Activated naive CD8-positive, alpha-beta T cell treated with anti-CD3 and anti-CD28 coated beads, Interleukin-2, amount 10 ng/mL, durations not matched to agents 7 days and 5 days (primary cell): ENCODE results near the gene NFATC3. TPM values are rescaled to one million over a fixed set of nuclear protein-coding genes. Genes with fewer than 3 reads are reported as not detected.
A peak's percentile ranks its signal among the peaks of the same experiment; 100 is the strongest.
"Not testable (repeated sequence)": the region's sequence is repeated elsewhere in the genome, so short reads cannot be mapped to it uniquely, and the experiment has no call there.

Experiments used
- ATAC-seq: fragments of 150-1000 bp; cut with Tn5 transposase; one replicate; pipeline ENCODE4 v1.10.0; 2021; ENCODE audit warnings: low read depth, moderate library complexity
- POLR2A ChIA-PET: fragments of 350-600 bp; sonication (Branson Sonifier 250); formaldehyde crosslinking; loops from one replicate; lab custom pipeline; 2021; ENCODE audit warnings: antibody characterized with exemption; lab: Charles Lee
- DNase-seq: peaks from one replicate; pipeline ENCODE4 v3.0.0; 2021
- H3K27ac Mint-ChIP-seq: one replicate; pipeline ENCODE4 v1.8.0; 2022; ENCODE audit warnings: mild to moderate bottlenecking, mixed read lengths
- H3K27me3 Mint-ChIP-seq: one replicate; pipeline ENCODE4 v1.8.0; 2022; ENCODE audit warnings: mild to moderate bottlenecking, moderate library complexity, mixed read lengths
- H3K36me3 Mint-ChIP-seq: one replicate; pipeline ENCODE4 v1.8.0; 2021; ENCODE audit warnings: mild to moderate bottlenecking, mixed read lengths
- H3K4me1 Mint-ChIP-seq: one replicate; pipeline ENCODE4 v1.8.0; 2021; ENCODE audit warnings: mixed read lengths
- H3K4me3 Mint-ChIP-seq: one replicate; pipeline ENCODE4 v1.8.0; 2022; ENCODE audit warnings: mild to moderate bottlenecking, moderate library complexity, mixed read lengths
- H3K9me3 Mint-ChIP-seq: one replicate; pipeline ENCODE4 v1.8.0; 2021; ENCODE audit warnings: mixed read lengths
- total RNA-seq, 2 experiments: library from RNA; stranded (reverse); gene quantifications; one replicate each; pipeline ENCODE4 v1.2.3, GENCODE V29; 2021

The NFATC3 gene
- total RNA-seq, 2 experiments from 2014 or later: 132 to 139 TPM

- DNase-seq (no peak), ATAC-seq (no peak)
- no peaks in the 10 kb centered on the region for H3K9me3 Mint-ChIP-seq
- no peak overlapping the region for H3K27ac Mint-ChIP-seq
- H3K4me3 Mint-ChIP-seq: no peak overlapping the region
- no peaks in the 10 kb centered on the region for H3K27me3 Mint-ChIP-seq
- POLR2A ChIA-PET: no interaction called here
- H3K4me1 Mint-ChIP-seq: peaks cover 13% of the 10 kb centered on the region
- H3K36me3 Mint-ChIP-seq: peaks cover 13% of the 10 kb centered on the region
Measured at GRCh38 chr16:68149596-68149995, 64.4 kb downstream of the NFATC3 start.

DNA sequence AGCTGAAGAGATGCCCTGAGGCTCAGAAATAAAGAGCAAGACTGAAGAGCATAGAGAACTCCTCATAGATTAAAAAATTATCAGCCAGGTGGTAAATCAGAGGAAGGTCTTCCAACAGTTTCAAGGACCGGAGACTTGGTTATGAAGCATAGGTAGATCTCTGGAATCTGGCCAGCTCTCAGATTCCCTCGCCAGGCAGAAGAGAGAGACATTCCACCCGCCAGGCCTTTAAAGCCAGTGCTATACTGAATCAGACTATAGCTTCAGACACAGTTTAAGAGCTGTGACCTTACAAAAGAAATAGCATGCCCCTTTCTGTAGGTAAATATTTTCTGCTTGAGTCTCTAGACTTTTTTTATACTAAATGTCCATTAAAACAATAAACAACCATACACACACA is 70.3 kb downstream of the NFATC3 start:
- no peaks in the 10 kb centered on the region for H3K9me3 Mint-ChIP-seq
- no peak overlapping the region for H3K4me3 Mint-ChIP-seq
- no peak overlapping the region for H3K27ac Mint-ChIP-seq
- H3K27me3 Mint-ChIP-seq: no peaks in the 10 kb centered on the region
- POLR2A ChIA-PET: no interaction called here
- H3K36me3 Mint-ChIP-seq: peaks cover 10% of the 10 kb centered on the region
- H3K4me1 Mint-ChIP-seq: peaks cover 6% of the 10 kb centered on the region
- ATAC-seq: no peak
- DNase-seq: no peak

DNA sequence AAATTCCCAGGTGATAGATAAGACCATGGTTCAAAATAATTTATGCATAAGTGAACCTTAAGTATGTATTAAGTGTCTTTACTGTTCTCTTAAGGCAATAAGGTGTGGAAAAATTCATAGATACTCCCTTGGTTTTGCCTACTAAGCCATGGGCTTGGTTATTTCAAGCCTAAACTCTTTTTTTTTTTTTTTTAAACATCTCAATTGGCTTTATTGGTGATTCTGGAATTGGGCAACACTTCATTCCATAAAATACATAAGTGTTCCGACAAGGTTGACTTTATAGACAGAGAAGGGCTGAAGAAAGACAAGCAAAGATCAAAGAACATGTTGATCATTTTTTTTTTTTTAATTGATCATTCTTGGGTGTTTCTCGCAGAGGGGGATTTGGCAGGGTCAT is 77.2 kb downstream of the NFATC3 start:
- H3K4me1 Mint-ChIP-seq: no peaks in the 10 kb centered on the region
- POLR2A ChIA-PET: no interaction called here
- ATAC-seq (no peak), DNase-seq (no peak)
- H3K27me3 Mint-ChIP-seq: no peaks in the 10 kb centered on the region
- no peak overlapping the region for H3K27ac Mint-ChIP-seq
- H3K36me3 Mint-ChIP-seq: peaks cover 35% of the 10 kb centered on the region
- no peak overlapping the region for H3K4me3 Mint-ChIP-seq
- H3K9me3 Mint-ChIP-seq: peaks cover 1% of the 10 kb centered on the region

GRCh38 chr16:68163275-68163674 is 78.1 kb downstream of the NFATC3 start:
- H3K4me3 Mint-ChIP-seq, H3K27ac Mint-ChIP-seq, POLR2A ChIA-PET, ATAC-seq, H3K9me3 Mint-ChIP-seq, DNase-seq, H3K4me1 Mint-ChIP-seq, H3K27me3 Mint-ChIP-seq: not testable (repeated sequence)
- peaks cover 31% of the 10 kb centered on the region for H3K36me3 Mint-ChIP-seq

DNA sequence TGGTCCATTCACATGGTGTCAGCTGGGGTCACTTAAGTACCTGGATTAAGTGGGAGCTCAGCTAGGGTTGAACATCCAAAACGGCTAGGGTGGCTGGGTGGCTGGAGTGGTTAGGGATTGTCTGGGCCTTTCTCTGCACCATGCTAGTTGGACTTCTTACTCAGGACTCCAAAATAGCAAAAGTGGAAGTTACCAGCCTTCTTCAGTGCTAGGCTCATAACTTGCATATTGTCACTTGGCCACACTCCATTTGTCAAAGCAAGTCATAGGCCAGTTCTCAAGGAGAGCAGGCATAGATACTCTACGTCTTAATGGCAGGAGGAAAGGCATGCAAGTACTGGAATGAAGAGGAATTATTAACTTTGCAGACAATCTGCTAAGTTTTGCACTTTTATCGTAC is 81.1 kb downstream of the NFATC3 start:
- H3K9me3 Mint-ChIP-seq: peaks cover 1% of the 10 kb centered on the region
- POLR2A ChIA-PET: no interaction called here

GRCh38 chr16:68179196-68179795 is 94.1 kb downstream of the NFATC3 start:
- H3K4me3 Mint-ChIP-seq: no peak overlapping the region
- H3K4me1 Mint-ChIP-seq: peaks cover 5% of the 10 kb centered on the region
- H3K27me3 Mint-ChIP-seq: no peaks in the 10 kb centered on the region
- POLR2A ChIA-PET: no interaction called here
- no peaks in the 10 kb centered on the region for H3K9me3 Mint-ChIP-seq
- ATAC-seq (no peak), DNase-seq (no peak)
- H3K27ac Mint-ChIP-seq: no peak overlapping the region
- peaks cover 53% of the 10 kb centered on the region for H3K36me3 Mint-ChIP-seq

More for the DNA sequence above, 81.1 kb downstream of the NFATC3 start:
- DNase-seq (no peak), ATAC-seq (no peak)
- Mint-ChIP-seq H3K27ac (no peak overlapping the region), H3K4me1 (no peaks in the 10 kb centered on the region), H3K36me3 (peaks cover 25% of the 10 kb centered on the region), H3K27me3 (no peaks in the 10 kb centered on the region), H3K4me3 (no peak overlapping the region)

DNA sequence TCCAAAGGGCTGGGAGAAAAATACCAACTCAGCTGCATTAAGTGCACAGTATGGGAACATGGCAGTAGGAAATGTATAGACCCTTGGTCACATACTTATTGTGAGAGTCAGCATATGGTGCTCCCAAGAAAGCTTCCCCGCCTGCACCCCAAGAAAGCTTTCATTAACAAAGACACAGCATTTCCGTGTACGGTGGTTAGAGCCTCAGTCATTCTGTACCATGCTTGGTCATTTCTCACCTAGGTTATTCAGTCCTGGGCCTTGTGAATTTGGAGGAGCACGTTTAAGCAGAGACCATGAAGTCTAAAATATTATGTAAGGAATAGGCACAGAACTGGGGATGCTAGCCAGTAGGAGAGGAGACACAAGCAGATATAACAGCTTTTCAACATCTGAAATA is 94.7 kb downstream of the NFATC3 start:
- peaks cover 51% of the 10 kb centered on the region for H3K36me3 Mint-ChIP-seq
- no peak overlapping the region for H3K27ac Mint-ChIP-seq

GRCh38 chr16:68183046-68183445 is 97.9 kb downstream of the NFATC3 start:
- H3K27me3 Mint-ChIP-seq: no peaks in the 10 kb centered on the region
- POLR2A ChIA-PET: no interaction called here

More for the DNA sequence above, 94.7 kb downstream of the NFATC3 start:
- no peak overlapping the region for H3K4me3 Mint-ChIP-seq
- ATAC-seq: no peak
- no peaks in the 10 kb centered on the region for H3K9me3 Mint-ChIP-seq
- H3K4me1 Mint-ChIP-seq: peaks cover 5% of the 10 kb centered on the region
- no peak for DNase-seq
- H3K27me3 Mint-ChIP-seq: no peaks in the 10 kb centered on the region
- POLR2A ChIA-PET: no interaction called here

GRCh38 chr16:68186877-68187276 is 101.7 kb downstream of the NFATC3 start:
- POLR2A ChIA-PET: no interaction called here

More at GRCh38 chr16:68183046-68183445, 97.9 kb downstream of the NFATC3 start:
- ATAC-seq (no peak), DNase-seq (no peak)
- no peak overlapping the region for H3K4me3 Mint-ChIP-seq
- H3K36me3 Mint-ChIP-seq: peaks cover 55% of the 10 kb centered on the region
- H3K27ac Mint-ChIP-seq: no peak overlapping the region
- H3K4me1 Mint-ChIP-seq: peaks cover 4% of the 10 kb centered on the region
- no peaks in the 10 kb centered on the region for H3K9me3 Mint-ChIP-seq

DNA sequence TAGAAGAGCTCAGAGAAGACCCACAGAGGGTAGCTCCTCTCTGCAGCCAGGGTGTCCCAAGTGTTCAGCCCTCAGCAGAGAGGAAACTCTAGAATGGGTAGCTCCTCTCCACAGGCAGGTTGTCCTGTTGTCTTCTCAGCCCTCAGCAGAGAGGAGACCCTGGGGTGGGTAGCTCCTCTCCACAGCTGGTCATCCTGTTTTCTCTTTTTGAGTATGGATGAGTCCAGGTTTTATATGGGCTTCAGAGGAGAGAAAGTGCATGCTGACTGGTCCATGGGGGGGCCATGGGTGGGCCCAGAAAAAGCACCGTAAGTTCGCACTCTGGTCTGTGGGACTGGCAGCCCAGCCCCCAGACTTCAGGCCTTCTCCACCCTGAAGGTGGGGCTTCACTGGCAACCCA is 102.3 kb downstream of the NFATC3 start:
- no peak overlapping the region for H3K27ac Mint-ChIP-seq
- DNase-seq: no peak
- POLR2A ChIA-PET: interaction anchor here (1.2 kb wide), 1 partner anchor 15 kb away, joined by 3 read pairs; no protein-coding TSS in a partner anchor
- no peaks in the 10 kb centered on the region for H3K9me3 Mint-ChIP-seq
- no peaks in the 10 kb centered on the region for H3K27me3 Mint-ChIP-seq
- ATAC-seq: no peak
- H3K4me1 Mint-ChIP-seq: peaks cover 4% of the 10 kb centered on the region
- H3K4me3 Mint-ChIP-seq: no peak overlapping the region
- peaks cover 49% of the 10 kb centered on the region for H3K36me3 Mint-ChIP-seq

More at GRCh38 chr16:68186877-68187276, 101.7 kb downstream of the NFATC3 start:
- H3K27me3 Mint-ChIP-seq: no peaks in the 10 kb centered on the region
- DNase-seq: no peak
- no peak overlapping the region for H3K4me3 Mint-ChIP-seq
- no peak overlapping the region for H3K27ac Mint-ChIP-seq
- H3K4me1 Mint-ChIP-seq: peaks cover 4% of the 10 kb centered on the region
- ATAC-seq: no peak
- peaks cover 51% of the 10 kb centered on the region for H3K36me3 Mint-ChIP-seq
- H3K9me3 Mint-ChIP-seq: no peaks in the 10 kb centered on the region

- POLR2A ChIA-PET: interaction anchor here (1.2 kb wide), 1 partner anchor 16 kb away, joined by 3 read pairs; no protein-coding TSS in a partner anchor
- peaks cover 4% of the 10 kb centered on the region for H3K4me1 Mint-ChIP-seq
- H3K27me3 Mint-ChIP-seq: no peaks in the 10 kb centered on the region
- no peak overlapping the region for H3K27ac Mint-ChIP-seq
- peaks cover 50% of the 10 kb centered on the region for H3K36me3 Mint-ChIP-seq
- no peak for ATAC-seq
- no peak for DNase-seq
- no peaks in the 10 kb centered on the region for H3K9me3 Mint-ChIP-seq
- H3K4me3 Mint-ChIP-seq: no peak overlapping the region
Measured at GRCh38 chr16:68188170-68188569, 103.0 kb downstream of the NFATC3 start.

DNA sequence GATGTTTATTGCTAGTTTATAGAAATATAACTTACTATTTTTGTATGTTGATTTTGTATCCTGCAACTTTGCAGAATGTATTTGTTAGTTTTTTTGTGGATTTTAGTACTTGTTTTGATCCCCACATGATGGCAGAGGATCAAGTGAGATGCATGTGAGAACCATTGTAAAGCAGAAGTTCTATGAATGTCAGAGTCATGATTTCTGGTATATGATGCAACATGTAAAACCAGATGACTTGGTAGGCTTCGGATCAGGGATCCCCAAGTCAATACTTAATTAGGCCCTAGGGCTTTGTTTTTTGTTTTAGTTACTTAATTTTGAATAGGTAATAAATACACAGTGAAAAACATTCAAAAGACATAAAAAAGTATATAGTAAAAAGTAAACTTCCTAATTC is 104.9 kb downstream of the NFATC3 start:
- H3K4me1 Mint-ChIP-seq: peaks cover 4% of the 10 kb centered on the region
- peaks cover 53% of the 10 kb centered on the region for H3K36me3 Mint-ChIP-seq
- ATAC-seq (no peak), DNase-seq (no peak)
- POLR2A ChIA-PET: no interaction called here
- H3K27me3 Mint-ChIP-seq: no peaks in the 10 kb centered on the region
- H3K27ac Mint-ChIP-seq: no peak overlapping the region
- no peak overlapping the region for H3K4me3 Mint-ChIP-seq
- H3K9me3 Mint-ChIP-seq: no peaks in the 10 kb centered on the region

GRCh38 chr16:68190736-68191510 is 105.8 kb downstream of the NFATC3 start:
- Mint-ChIP-seq H3K27me3 (no peaks in the 10 kb centered on the region), H3K4me1 (peaks cover 3% of the 10 kb centered on the region), H3K36me3 (peaks cover 46% of the 10 kb centered on the region), H3K27ac (peak overlapping the region; percentile 26), H3K4me3 (no peak overlapping the region), H3K9me3 (no peaks in the 10 kb centered on the region)
- no peak for ATAC-seq
- POLR2A ChIA-PET: no interaction called here
- no peak for DNase-seq

- POLR2A ChIA-PET: no interaction called here
- peaks cover 31% of the 10 kb centered on the region for H3K36me3 Mint-ChIP-seq
- no peak for ATAC-seq
- no peaks in the 10 kb centered on the region for H3K27me3 Mint-ChIP-seq
- no peak overlapping the region for H3K4me3 Mint-ChIP-seq
- DNase-seq: no peak
- H3K4me1 Mint-ChIP-seq: peaks cover 3% of the 10 kb centered on the region
- no peaks in the 10 kb centered on the region for H3K9me3 Mint-ChIP-seq
- peak overlapping the region; percentile 1 for H3K27ac Mint-ChIP-seq
Measured at GRCh38 chr16:68194251-68194650, 109.1 kb downstream of the NFATC3 start.
